Measurements from ENCODE around the gene SUV39H2.

DNA sequence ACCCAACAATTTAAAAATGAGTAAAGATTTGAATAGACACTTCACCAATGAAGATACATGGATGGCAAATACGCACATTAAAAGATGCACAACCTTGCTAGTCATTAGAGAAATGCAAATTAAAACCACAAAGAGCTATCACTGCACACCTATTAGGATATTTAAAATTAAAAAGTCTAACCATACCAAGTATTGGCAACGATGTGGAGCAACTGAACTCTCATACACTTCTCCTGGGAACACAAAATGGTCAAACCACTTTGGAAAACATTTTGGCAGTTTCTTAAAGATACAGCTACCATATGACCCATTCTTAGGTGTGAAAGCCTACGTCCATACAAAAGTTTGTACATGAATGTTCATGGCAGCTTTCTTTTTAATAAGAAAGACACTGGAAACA lies 39.2 kb downstream of the SUV39H2 start:
- no peak for TF ChIP-seq CTCF (IDR thresholded peaks at IDR 0.05; ENCODE audit: poor library complexity, severe bottlenecking)
- no peak for TF ChIP-seq POLR2AphosphoS5 (IDR thresholded peaks at IDR 0.05)
- TF ChIP-seq EP300 (conservative IDR thresholded peaks at IDR 0.05; ENCODE audit: poor library complexity, severe bottlenecking), result no peak
- TF ChIP-seq REST (IDR thresholded peaks at IDR 0.05; ENCODE audit: borderline replicate concordance), result no peak
- TF ChIP-seq SMC3 (conservative IDR thresholded peaks at IDR 0.05; ENCODE audit: poor library complexity), result no peak
- no peak for TF ChIP-seq EZH2 (IDR thresholded peaks at IDR 0.05; ENCODE audit: borderline replicate concordance, insufficient read depth, low read length, poor library complexity, severe bottlenecking)
- TF ChIP-seq TAF1 (IDR thresholded peaks at IDR 0.05; ENCODE audit: low read depth), result no peak
- no peak for TF ChIP-seq RAD21 (conservative IDR thresholded peaks at IDR 0.05)
- no peak for TF ChIP-seq MXI1 (conservative IDR thresholded peaks at IDR 0.05; ENCODE audit: poor library complexity, severe bottlenecking)

Measured in neural cell (in vitro differentiated cells).